Activated T-cell treated with anti-CD3 and anti-CD28 coated beads, Interleukin-2, amount 50 U/mL, for 1 hour (primary cell): ENCODE measurements around the gene RHOA.

ENCODE experiments used
- DNase-seq: peaks from one replicate; pipeline ENCODE4 v3.0.0-alpha.2; 2020

RHOA gene

DNA sequence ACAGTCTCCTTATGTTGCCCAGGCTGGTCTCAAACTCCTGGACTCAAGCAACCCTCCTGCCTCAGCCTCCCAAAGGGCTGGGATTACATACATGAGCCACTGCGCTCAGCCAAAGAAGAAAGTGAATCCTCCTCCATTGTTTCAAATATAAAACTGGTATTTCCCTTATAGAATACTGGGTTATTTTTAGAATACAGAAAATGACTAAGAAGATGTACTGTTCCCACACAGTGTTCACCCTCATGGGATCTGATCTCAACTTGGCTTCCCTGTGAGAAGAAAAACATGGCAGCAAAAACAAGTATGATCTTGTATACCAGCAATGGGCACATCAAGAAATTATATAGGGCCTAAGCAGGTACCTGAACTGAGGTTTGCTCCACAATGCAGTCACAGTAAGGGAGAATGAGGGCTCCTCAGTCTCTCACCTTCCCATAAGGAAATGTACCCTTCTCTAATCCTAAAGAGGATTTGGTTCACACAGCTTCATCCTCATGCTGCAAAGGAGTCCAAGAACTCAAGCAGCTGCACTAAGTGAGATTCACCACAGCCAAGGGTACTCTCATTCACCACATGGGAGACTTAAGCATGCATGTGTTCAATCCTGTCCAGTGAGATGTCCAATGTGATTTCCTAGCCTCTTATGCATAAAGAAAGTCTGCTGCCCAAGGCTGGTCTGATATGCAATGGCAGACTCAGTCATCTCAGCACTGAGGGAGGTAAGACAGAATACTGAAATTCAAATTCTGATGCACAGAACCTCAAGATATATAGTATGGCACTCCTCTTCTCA, 97.7 kb downstream of the RHOA start:
- DNase-seq, result no peak

- DNase-seq, result no peak
Measured at GRCh38 chr3:49311283-49311682, 100.5 kb downstream of the RHOA start.

GRCh38 chr3:49310677-49311076, 101.1 kb downstream of the RHOA start:
- DNase-seq, result no peak
